ENCODE results near the gene SLC8A3.

GRCh38 chr14:70162358-70162757 lies 26.4 kb downstream of the SLC8A3 start:
- TF ChIP-seq CTCF (IDR thresholded peaks at IDR 0.05) (no peak), POLR2A (IDR thresholded peaks at IDR 0.05) (no peak)
